ENCODE measurements around the gene ANTXRL.
"Not testable (repeated sequence)": the region's sequence is repeated elsewhere in the genome, so short reads cannot be mapped to it uniquely, and the experiment has no call there.

DNA sequence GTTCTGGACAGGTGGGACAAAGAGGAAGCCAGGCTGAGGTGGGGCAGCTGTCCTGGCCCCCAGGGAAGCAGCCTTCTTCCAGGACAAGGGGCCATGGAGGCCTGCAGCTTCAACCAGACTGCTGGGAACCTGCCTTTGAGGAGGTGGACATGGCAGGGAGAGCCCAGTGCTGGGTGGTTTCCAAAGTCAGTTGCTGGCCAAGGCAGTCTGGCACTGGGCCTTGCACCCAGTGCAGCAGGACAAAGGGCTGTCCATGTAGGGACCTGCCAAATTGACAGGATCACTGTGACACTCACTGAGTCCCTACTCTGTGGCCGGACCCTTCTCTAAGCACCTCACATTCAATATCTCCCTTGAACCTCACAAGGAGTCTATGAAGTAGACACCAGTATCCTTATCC is 90.2 kb downstream of the ANTXRL start:
- TF ChIP-seq, protein P1, sequence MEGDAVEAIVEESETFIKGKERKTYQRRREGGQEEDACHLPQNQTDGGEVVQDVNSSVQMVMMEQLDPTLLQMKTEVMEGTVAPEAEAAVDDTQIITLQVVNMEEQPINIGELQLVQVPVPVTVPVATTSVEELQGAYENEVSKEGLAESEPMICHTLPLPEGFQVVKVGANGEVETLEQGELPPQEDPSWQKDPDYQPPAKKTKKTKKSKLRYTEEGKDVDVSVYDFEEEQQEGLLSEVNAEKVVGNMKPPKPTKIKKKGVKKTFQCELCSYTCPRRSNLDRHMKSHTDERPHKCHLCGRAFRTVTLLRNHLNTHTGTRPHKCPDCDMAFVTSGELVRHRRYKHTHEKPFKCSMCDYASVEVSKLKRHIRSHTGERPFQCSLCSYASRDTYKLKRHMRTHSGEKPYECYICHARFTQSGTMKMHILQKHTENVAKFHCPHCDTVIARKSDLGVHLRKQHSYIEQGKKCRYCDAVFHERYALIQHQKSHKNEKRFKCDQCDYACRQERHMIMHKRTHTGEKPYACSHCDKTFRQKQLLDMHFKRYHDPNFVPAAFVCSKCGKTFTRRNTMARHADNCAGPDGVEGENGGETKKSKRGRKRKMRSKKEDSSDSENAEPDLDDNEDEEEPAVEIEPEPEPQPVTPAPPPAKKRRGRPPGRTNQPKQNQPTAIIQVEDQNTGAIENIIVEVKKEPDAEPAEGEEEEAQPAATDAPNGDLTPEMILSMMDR (IDR thresholded peaks at IDR 0.05), result not testable (repeated sequence)
- TF ChIP-seq, protein P2, sequence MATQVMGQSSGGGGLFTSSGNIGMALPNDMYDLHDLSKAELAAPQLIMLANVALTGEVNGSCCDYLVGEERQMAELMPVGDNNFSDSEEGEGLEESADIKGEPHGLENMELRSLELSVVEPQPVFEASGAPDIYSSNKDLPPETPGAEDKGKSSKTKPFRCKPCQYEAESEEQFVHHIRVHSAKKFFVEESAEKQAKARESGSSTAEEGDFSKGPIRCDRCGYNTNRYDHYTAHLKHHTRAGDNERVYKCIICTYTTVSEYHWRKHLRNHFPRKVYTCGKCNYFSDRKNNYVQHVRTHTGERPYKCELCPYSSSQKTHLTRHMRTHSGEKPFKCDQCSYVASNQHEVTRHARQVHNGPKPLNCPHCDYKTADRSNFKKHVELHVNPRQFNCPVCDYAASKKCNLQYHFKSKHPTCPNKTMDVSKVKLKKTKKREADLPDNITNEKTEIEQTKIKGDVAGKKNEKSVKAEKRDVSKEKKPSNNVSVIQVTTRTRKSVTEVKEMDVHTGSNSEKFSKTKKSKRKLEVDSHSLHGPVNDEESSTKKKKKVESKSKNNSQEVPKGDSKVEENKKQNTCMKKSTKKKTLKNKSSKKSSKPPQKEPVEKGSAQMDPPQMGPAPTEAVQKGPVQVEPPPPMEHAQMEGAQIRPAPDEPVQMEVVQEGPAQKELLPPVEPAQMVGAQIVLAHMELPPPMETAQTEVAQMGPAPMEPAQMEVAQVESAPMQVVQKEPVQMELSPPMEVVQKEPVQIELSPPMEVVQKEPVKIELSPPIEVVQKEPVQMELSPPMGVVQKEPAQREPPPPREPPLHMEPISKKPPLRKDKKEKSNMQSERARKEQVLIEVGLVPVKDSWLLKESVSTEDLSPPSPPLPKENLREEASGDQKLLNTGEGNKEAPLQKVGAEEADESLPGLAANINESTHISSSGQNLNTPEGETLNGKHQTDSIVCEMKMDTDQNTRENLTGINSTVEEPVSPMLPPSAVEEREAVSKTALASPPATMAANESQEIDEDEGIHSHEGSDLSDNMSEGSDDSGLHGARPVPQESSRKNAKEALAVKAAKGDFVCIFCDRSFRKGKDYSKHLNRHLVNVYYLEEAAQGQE (IDR thresholded peaks at IDR 0.05; ENCODE audit: insufficient read depth in 1 of 2, low read depth in 2 of 2, low read length in 1 of 2), result not testable (repeated sequence)
- not testable (repeated sequence) for TF ChIP-seq POLR2AphosphoS5, TCF7L2 (IDR thresholded peaks at IDR 0.05; ENCODE audit: low read depth, low read length)
